Measurements from ENCODE around the gene PALD1. TPM values are rescaled to one million over a fixed set of nuclear protein-coding genes. Genes with fewer than 3 reads are reported as not detected.

The PALD1 gene
- total RNA-seq, 2 experiments from 2014 or later, result 0.36 to 0.44 TPM

- ChIA-PET POLR2A (no interaction called here), CTCF (no interaction called here)
- no peaks in the 10 kb centered on the region for H3K9me3 ChIP-seq (ENCODE audit: control insufficient read depth in 1 of 2, insufficient read depth in 1 of 2, low read length in 2 of 2)
- Mint-ChIP-seq H3K4me3 (no peak overlapping the region), H3K36me3 (ENCODE audit: low read depth) (no peaks in the 10 kb centered on the region), H3K27ac (no peak overlapping the region), H3K9me3 (no peaks in the 10 kb centered on the region), H3K27me3 (no peaks in the 10 kb centered on the region), H3K4me1 (ENCODE audit: low read depth) (no peaks in the 10 kb centered on the region)
- TF ChIP-seq, protein P1, sequence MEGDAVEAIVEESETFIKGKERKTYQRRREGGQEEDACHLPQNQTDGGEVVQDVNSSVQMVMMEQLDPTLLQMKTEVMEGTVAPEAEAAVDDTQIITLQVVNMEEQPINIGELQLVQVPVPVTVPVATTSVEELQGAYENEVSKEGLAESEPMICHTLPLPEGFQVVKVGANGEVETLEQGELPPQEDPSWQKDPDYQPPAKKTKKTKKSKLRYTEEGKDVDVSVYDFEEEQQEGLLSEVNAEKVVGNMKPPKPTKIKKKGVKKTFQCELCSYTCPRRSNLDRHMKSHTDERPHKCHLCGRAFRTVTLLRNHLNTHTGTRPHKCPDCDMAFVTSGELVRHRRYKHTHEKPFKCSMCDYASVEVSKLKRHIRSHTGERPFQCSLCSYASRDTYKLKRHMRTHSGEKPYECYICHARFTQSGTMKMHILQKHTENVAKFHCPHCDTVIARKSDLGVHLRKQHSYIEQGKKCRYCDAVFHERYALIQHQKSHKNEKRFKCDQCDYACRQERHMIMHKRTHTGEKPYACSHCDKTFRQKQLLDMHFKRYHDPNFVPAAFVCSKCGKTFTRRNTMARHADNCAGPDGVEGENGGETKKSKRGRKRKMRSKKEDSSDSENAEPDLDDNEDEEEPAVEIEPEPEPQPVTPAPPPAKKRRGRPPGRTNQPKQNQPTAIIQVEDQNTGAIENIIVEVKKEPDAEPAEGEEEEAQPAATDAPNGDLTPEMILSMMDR (IDR thresholded peaks at IDR 0.05), result no peak
- H3K36me3 ChIP-seq (ENCODE audit: insufficient read depth, low read length), result no peaks in the 10 kb centered on the region
- ATAC-seq (ENCODE audit: poor library complexity) (no peak), DNase-seq (no peak)
- no peak overlapping the region for H3K4me3 ChIP-seq (ENCODE audit: low read length)
- H3K27ac ChIP-seq (ENCODE audit: low read depth in 1 of 2, low read length in 2 of 2), result no peak overlapping the region
- H3K4me1 ChIP-seq (ENCODE audit: insufficient read depth, low read length), result peaks cover 8% of the 10 kb centered on the region
- H3K27me3 ChIP-seq (ENCODE audit: control insufficient read depth in 1 of 2, insufficient read depth in 2 of 2, low read length in 2 of 2), result no peaks in the 10 kb centered on the region
- intact Hi-C loops (cut with DNase I, micrococcal nuclease), result no loop called here
Observed at GRCh38 chr10:70589762-70590654, 111.4 kb downstream of the PALD1 start.

- H3K27ac Mint-ChIP-seq, result no peak overlapping the region
- peaks cover 4% of the 10 kb centered on the region for H3K4me1 ChIP-seq (ENCODE audit: insufficient read depth, low read length)
- H3K36me3 Mint-ChIP-seq (ENCODE audit: low read depth), result peaks cover 7% of the 10 kb centered on the region
- intact Hi-C loops (cut with DNase I, micrococcal nuclease), result no loop called here
- no peak overlapping the region for H3K4me3 Mint-ChIP-seq
- TF ChIP-seq, protein P1 (IDR thresholded peaks at IDR 0.05), result no peak
- no peaks in the 10 kb centered on the region for H3K9me3 Mint-ChIP-seq
- H3K27me3 ChIP-seq (ENCODE audit: control insufficient read depth in 1 of 2, insufficient read depth in 2 of 2, low read length in 2 of 2), result no peaks in the 10 kb centered on the region
- no peaks in the 10 kb centered on the region for H3K4me1 Mint-ChIP-seq (ENCODE audit: low read depth)
- H3K27ac ChIP-seq (ENCODE audit: low read depth in 1 of 2, low read length in 2 of 2), result no peak overlapping the region
- no peaks in the 10 kb centered on the region for H3K9me3 ChIP-seq (ENCODE audit: control insufficient read depth in 1 of 2, insufficient read depth in 1 of 2, low read length in 2 of 2)
- ChIA-PET CTCF (no interaction called here), POLR2A (no interaction called here)
- H3K36me3 ChIP-seq (ENCODE audit: insufficient read depth, low read length), result no peaks in the 10 kb centered on the region
- ATAC-seq (ENCODE audit: poor library complexity) (no peak), DNase-seq (peak in 1 of 14 experiments; percentile 23)
- no peak overlapping the region for H3K4me3 ChIP-seq (ENCODE audit: low read length)
- H3K27me3 Mint-ChIP-seq, result no peaks in the 10 kb centered on the region
Observed at GRCh38 chr10:70590655-70591416, 112.3 kb downstream of the PALD1 start.

GRCh38 chr10:70592186-70592735, 113.7 kb downstream of the PALD1 start:
- no peaks in the 10 kb centered on the region for H3K4me1 Mint-ChIP-seq (ENCODE audit: low read depth)
- peaks cover 18% of the 10 kb centered on the region for H3K36me3 Mint-ChIP-seq (ENCODE audit: low read depth)
- no peak overlapping the region for H3K4me3 ChIP-seq (ENCODE audit: low read length)
- H3K4me1 ChIP-seq (ENCODE audit: insufficient read depth, low read length), result peaks cover 13% of the 10 kb centered on the region
- H3K36me3 ChIP-seq (ENCODE audit: insufficient read depth, low read length), result peaks cover 11% of the 10 kb centered on the region
- ATAC-seq (ENCODE audit: poor library complexity), result no peak
- no peak for DNase-seq
- H3K27ac ChIP-seq (ENCODE audit: low read depth in 1 of 2, low read length in 2 of 2), result no peak overlapping the region
- POLR2A ChIA-PET, result interaction anchor here (1.0 to 1.5 kb wide), 2 partner anchors 11 to 13 kb away, joined by 3 to 4 read pairs; partner anchors contain the start of gene PRF1
- TF ChIP-seq, protein P1 (IDR thresholded peaks at IDR 0.05), result no peak
- H3K27me3 ChIP-seq (ENCODE audit: control insufficient read depth in 1 of 2, insufficient read depth in 2 of 2, low read length in 2 of 2), result no peaks in the 10 kb centered on the region
- CTCF ChIA-PET, result interaction anchor here (0.9 kb wide), 1 partner anchor 14 kb away, joined by 3 read pairs; no protein-coding TSS in a partner anchor
- no peaks in the 10 kb centered on the region for H3K27me3 Mint-ChIP-seq
- no peak overlapping the region for H3K27ac Mint-ChIP-seq
- H3K9me3 ChIP-seq (ENCODE audit: control insufficient read depth in 1 of 2, insufficient read depth in 1 of 2, low read length in 2 of 2), result no peaks in the 10 kb centered on the region
- no peaks in the 10 kb centered on the region for H3K9me3 Mint-ChIP-seq
- intact Hi-C loops (cut with DNase I, micrococcal nuclease), result no loop called here
- H3K4me3 Mint-ChIP-seq, result no peak overlapping the region

Data from CD4-positive, alpha-beta T cell (primary cell).